HG02870 (cell line): Measurements from ENCODE around the gene SWSAP1.
"Not testable (repeated sequence)": the region's sequence is repeated elsewhere in the genome, so short reads cannot be mapped to it uniquely, and the experiment has no call there.

ENCODE experiments used
- ATAC-seq: cut with Tn5 transposase; IDR thresholded peaks from one replicate; pipeline ENCODE4 v1.9.1; 2021; ENCODE audit warnings: mild to moderate bottlenecking, moderate library complexity; ENCODE audit not compliant: unreplicated experiment

Gene SWSAP1

GRCh38 chr19:11406703-11407236 lies 32.3 kb downstream of the SWSAP1 start:
- not testable (repeated sequence) for ATAC-seq

GRCh38 chr19:11408591-11408990 lies 34.1 kb downstream of the SWSAP1 start:
- no peak for ATAC-seq

- ATAC-seq, result no peak
These were observed 36.2 kb downstream of the SWSAP1 start for GRCh38 chr19:11410682-11411081.

- no peak for ATAC-seq
These were observed 40.1 kb downstream of the SWSAP1 start for GRCh38 chr19:11414544-11414943.

- ATAC-seq, result no peak
These were observed 42.0 kb downstream of the SWSAP1 start for GRCh38 chr19:11416346-11417052.

- no peak for ATAC-seq
These were observed 43.7 kb downstream of the SWSAP1 start for GRCh38 chr19:11418094-11418548.

GRCh38 chr19:11418549-11419506 lies 44.4 kb downstream of the SWSAP1 start, which contains the start of gene RGL3:
TSS of gene RGL3 (minus strand) at chr19:11419314. CDS start at chr19:11419278, 36 bp downstream.
- ATAC-seq, result no peak

DNA sequence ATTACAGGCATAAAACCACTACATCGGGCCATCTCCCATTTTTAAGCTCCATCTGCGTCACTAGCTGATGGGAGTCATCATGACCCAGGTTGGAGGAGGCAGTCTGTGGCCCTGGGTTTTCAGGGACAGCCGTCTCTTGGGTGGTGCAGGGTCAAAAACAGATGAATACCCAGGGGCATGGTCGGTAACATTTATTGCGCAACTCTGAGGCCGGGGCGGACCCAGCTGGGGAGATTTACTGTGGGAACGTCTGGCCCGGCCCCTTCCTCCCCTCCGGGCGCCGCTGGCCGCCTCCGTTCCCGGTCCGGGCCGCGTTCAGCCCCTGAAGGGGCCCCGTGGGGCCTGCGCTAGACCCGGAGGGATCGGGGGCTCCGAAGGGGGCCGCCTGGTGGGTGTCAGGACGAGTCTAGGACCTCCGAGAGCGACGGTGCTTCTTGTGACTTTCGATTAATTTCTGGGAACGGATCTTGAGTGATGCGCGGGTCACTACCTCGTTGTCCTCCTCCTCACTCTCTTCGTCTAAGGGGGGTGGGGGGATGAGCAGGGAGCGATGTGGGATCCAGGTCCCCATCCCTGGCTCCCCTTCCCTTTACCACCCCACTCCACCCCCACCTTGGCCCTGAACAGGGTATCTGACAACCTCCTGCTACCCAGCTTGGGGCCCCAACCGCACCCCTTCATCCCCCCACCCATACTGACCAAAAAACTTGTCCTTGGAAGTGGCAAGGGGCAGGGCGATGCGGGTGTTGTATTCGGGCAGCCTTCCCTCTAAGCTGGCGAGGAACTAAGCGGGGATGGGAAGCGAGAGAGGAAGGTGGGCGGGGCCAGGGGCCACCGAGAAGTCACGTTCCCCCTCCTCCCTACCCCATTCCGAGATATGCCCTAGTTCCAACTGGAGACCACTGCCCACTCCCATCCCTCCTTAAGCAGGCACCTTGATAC lies 46.2 kb downstream of the SWSAP1 start:
- no peak for ATAC-seq

DNA sequence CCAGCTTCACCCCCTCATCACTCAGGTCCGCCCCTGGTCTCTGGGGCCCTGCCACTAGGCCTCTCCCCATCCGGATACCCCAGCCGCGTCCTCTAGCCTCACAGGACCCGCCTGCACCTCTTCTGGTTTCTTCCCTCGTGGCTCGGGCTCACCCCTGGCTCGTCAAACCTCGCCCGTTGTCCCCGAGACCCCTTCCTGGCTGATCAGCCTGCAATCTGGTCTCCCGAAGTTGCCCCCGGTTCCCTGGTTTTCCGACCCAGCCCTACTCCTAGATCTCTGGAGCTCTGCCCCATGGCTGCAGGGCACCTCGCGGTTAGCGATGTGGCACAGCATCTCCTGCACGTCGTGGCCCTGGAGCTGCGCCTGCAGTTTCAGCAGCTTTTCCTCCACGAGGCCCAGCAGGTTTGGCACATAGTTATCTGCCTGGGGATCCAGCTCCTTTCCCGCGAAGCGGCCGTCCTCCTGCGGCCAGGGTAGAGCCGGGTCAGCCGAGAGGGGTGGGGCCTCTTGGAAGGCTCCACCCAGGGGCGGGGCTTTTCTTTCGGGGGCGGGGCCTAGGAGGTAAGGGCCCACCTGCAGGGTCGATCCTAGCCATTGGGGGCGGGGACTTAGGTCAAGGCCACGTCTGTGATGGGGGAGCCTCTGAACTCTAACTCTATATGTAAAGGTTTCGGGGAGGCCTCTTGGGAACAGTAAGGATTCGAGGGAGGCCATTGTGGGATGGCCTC lies 47.1 kb downstream of the SWSAP1 start:
- no peak for ATAC-seq

DNA sequence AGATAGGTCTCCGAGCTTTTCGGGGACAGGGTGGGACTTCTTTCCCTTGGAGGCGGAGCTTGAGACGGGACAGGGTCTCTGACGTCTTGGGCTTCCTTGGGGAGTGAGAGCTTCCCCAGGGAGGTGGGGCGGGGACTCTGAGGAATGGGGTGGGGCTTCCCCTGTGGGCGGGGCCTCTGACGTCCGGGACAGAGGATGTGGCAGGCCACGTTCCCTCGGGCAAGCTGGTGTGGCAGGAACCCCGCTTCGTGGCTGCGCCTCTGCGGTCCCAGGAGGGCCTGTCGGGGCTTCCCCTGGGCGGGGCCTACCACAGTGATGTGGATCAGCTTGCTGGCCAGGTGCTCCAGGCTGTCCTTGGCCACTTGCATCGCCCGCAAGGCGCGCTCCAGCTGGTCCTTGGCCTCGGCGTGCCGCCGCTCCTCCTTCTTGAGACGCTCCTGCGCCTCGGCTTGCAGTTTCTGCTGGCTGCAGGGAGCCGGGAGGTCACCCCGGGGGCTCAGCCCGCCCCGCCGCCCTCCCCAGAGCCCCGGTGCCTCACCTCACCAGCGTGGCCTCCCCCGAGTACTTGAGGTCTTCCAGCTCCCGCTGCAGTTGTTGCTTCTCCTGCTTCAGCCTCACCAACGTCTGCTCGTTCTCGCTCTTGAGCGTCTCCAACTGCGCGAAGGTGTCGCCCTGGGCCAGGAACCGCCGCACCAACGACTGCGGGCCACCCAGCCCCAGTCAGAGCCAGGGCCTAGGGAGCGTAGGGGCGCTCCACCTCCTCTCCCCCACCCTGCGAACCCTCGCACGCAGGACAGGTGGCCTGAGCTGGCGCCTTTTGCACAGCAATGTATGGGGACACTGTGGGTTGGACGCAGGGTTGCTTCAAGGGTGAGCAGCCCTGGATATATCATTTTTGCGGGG lies 47.9 kb downstream of the SWSAP1 start:
- no peak for ATAC-seq

DNA sequence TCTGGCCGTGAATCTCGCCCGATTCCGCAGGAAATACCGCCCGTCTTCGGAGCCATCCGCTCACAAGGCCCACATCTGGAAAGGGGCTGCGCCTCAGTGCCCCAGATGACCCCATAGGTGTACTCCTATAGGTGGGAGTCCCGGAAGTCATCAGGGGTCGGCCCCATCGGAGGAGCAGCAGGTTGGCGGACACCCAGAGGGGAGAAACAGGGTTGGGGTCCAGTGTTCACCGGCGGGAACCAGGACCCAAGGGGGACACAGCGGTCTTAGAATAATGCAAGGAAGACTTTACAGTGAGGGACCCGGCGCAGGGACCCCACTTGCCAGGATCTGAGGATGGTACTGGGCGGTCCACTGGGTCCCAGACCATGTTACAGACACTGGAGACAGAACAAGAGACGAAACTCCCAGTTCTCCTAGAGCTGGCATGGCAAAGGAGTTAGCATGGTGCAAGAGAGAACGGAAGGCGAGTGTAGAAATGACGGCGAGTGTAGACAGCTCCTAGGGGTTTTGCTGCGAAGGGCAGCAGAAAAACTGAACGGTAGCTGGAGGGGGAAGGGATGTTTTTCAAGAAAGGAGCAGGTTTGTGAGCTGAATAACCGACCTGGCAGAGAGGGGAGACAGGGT lies 48.8 kb downstream of the SWSAP1 start:
- ATAC-seq, result no peak

GRCh38 chr19:11423791-11424181 lies 49.3 kb downstream of the SWSAP1 start:
- ATAC-seq, result no peak
